Left ventricle myocardium superior (tissue), 1 donor: ENCODE results near the gene RPS6KA6. TPM values are rescaled to one million over a fixed set of nuclear protein-coding genes. Genes with fewer than 3 reads are reported as not detected.
"Not testable (repeated sequence)": the region's sequence is repeated elsewhere in the genome, so short reads cannot be mapped to it uniquely, and the experiment has no call there.

ENCODE experiments used
- ATAC-seq: fragments of 200-7000 bp; cut with Tn5 transposase; one replicate; pipeline ENCODE4 v1.9.1; 2020; ENCODE audit warnings: mild to moderate bottlenecking, moderate library complexity
- DNase-seq: peaks from one replicate; pipeline ENCODE4 v3.0.0-alpha.2; 2020
- intact Hi-C: fragments of 100-400 bp; cut with micrococcal nuclease; formaldehyde crosslinking; loops from one replicate; pipeline ENCODE4 v1.11.0; 2022
- total RNA-seq: library from RNA; stranded (reverse); fragmentation: NEBNext Ultra II Directional; extraction: Animal tissue kit (Norgen Biotek cat#: 25700); gene quantifications from one replicate; pipeline ENCODE4 v1.2.1, GENCODE V29; 2021
- donor health status: DM: no; HTN: yes; CAD: no; lungs with severe emphysema.

Gene RPS6KA6
- total RNA-seq, 1 donor from 2014 or later = 0.37 TPM

DNA sequence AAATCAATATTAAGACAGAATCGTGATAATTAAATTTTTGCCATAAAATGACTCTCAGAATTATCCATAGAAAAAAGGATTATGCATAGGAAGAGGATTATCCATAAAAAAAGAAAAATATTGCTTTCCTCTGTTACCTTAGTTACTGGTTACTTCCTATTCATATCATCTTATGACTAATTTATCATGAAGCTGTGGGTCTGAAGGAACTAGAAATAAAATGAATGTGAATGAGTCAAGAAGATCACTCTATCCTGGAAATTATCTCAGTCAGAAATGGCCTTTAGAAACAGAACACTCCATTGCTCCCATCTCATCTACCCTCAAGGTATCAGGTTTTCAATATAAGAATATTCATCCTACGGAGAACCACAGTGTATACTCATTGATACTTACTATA, 19.4 kb downstream of the RPS6KA6 start:
- intact Hi-C loops = no loop called here
- DNase-seq (no peak), ATAC-seq (no peak)

DNA sequence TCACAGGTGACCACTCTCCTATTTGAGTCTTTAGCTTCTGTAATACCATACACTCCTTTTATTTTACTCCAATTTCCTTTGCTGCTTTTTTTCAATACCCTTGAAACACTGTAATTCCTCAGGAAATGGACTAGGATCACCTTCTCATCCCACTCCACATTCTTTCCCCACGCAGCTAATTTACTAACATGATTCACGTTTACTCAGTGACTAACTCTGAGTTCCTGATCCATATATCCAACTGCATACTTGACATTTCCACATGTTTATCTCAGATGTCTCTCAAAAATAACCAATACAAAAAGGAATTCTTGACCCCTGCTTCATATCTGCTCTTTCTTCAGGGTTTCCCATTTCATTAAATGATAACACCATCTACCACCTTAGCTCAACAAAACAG, 19.9 kb downstream of the RPS6KA6 start:
- intact Hi-C loops = no loop called here
- ATAC-seq = no peak
- DNase-seq = no peak

GRCh38 chrX:84165711-84166110, 22.3 kb downstream of the RPS6KA6 start:
- intact Hi-C loops = no loop called here
- no peak for DNase-seq
- no peak for ATAC-seq

DNA sequence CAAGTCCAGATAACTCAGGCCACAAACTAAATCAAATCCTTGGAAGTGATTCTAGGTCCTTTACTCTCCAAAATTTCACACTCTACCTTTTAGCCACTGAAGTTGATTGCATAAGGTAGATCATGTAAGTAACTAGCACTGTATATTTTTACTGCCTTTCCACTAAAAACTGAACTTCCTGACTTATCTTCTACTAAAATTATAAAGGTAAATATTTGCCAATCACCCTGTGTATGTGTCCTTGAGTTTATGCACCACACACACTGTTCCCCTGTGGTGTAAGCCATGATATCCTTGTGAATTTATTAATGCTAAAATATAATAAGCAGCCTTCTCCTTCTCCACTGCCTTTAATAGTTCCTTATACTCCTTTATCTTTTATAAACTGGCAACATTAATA, 25.6 kb downstream of the RPS6KA6 start:
- no peak for ATAC-seq
- no peak for DNase-seq
- intact Hi-C loops = no loop called here

- DNase-seq = no peak
- intact Hi-C loops = no loop called here
- no peak for ATAC-seq
Measured at GRCh38 chrX:84161641-84162040, 26.4 kb downstream of the RPS6KA6 start.

GRCh38 chrX:84160736-84161135, 27.3 kb downstream of the RPS6KA6 start:
- DNase-seq = no peak
- ATAC-seq = no peak
- intact Hi-C loops = no loop called here

DNA sequence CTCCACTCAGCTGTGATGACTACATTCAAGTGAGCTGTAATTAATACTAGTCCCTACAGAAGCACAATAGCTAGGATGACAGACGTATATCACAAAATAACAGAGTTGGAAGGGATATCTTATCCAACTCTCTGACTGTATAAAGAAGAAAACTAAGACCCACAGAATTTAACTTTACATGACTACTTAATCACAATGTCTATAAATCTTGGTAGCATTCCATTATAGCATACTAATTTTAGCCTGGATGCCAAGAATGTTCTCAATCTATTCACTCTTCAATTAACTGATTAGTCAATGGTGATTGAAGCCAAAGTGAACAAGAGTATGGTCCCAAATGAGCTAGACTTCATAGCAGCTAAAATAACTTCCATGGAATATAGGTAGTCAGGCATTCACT, 31.2 kb downstream of the RPS6KA6 start:
- intact Hi-C loops = no loop called here
- ATAC-seq (no peak), DNase-seq (no peak)

DNA sequence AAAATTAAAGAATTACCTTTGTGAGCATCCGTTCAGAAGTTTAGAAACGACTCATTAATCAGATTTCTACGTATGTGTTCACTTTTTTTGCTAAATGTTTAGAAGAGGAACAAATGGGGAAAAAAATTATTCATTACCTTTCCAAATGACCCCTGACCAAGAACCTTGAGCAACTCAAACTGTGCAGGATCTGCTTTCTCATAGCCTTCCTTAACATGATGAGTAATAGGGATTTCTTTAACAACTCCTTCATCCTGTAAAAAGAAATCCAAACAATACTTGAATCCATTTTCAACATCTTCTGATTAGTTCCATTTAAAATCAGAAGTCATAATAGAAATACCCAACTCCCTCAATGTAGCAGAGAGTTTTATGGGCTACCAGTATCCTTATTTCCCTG, 32.1 kb downstream of the RPS6KA6 start:
- no peak for DNase-seq
- ATAC-seq = no peak
- intact Hi-C loops = no loop called here

DNA sequence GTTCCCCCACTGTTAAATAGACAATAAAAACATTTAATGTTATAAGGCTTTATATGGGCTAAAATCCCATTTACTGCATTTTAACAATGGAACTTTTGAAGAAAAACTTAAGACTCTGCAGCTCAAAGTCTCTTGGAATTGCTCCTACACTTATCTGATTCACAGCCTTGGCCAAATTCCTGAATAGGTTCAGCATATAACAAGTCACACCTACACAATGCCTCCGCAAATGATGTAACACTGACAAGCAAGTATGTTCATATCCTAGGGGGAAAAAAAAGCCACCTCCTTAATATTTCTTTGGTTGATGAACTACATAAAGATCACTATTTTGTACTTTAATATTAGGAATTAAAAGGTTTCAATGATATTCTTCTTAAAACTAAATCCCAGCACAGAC, 34.5 kb downstream of the RPS6KA6 start:
- ATAC-seq (no peak), DNase-seq (no peak)
- intact Hi-C loops = no loop called here

- ATAC-seq = no peak
- no peak for DNase-seq
- intact Hi-C loops = no loop called here
Measured at GRCh38 chrX:84144991-84145390, 43.0 kb downstream of the RPS6KA6 start.

GRCh38 chrX:84144281-84144680, 43.7 kb downstream of the RPS6KA6 start:
- intact Hi-C loops = no loop called here
- ATAC-seq (no peak), DNase-seq (no peak)

GRCh38 chrX:84133023-84133422, 55.0 kb downstream of the RPS6KA6 start:
- ATAC-seq (no peak), DNase-seq (no peak)
- intact Hi-C loops = no loop called here

- DNase-seq (no peak), ATAC-seq (no peak)
- intact Hi-C loops = no loop called here
Measured at GRCh38 chrX:84123585-84123984, 64.4 kb downstream of the RPS6KA6 start.

GRCh38 chrX:84118769-84119168, 69.2 kb downstream of the RPS6KA6 start:
- DNase-seq = no peak
- intact Hi-C loops = no loop called here
- no peak for ATAC-seq

DNA sequence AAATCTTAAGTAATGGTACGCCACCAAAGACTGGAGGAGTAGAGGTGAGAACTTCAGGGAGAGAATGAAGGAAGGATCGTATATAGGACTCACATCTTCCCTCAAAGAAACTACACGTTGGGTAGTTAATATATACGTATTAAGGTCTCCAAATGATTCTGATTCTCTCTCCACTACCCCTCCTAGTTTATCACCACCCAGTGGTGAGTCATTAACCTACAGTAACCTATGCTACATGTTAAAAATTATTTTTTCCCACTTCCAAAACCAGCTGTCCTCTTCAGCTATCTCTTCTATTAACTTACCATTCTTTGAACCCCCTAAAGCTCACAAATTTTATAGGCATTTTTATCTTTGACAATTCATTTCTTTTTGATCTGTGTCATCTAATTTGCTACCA, 69.7 kb downstream of the RPS6KA6 start:
- no peak for ATAC-seq
- intact Hi-C loops = no loop called here

DNA sequence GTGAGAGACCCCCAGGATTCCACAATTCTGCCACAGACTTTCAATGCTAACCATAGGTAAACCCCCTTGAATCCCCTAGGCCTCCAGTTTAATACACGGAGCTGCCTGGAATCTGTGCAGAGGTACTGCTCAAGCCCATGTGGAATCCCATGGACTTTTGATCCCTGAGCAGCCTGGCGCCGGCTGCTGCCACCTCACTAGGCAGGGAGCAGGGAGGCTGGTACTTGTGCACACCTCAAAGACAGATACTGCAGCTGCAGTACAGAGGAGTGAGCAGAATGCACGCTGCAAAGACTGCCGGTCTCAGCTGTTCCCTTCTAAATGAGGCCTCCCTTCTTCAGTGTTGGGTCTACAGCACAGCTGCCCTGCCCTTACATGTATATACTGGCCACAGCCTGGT, 79.4 kb downstream of the RPS6KA6 start:
- intact Hi-C loops = no loop called here
- ATAC-seq = no peak
- no peak for DNase-seq

More for the DNA sequence above, 69.7 kb downstream of the RPS6KA6 start:
- no peak for DNase-seq

- no peak for DNase-seq
- no peak for ATAC-seq
- intact Hi-C loops = no loop called here
Measured at GRCh38 chrX:84099120-84099519, 88.9 kb downstream of the RPS6KA6 start.

DNA sequence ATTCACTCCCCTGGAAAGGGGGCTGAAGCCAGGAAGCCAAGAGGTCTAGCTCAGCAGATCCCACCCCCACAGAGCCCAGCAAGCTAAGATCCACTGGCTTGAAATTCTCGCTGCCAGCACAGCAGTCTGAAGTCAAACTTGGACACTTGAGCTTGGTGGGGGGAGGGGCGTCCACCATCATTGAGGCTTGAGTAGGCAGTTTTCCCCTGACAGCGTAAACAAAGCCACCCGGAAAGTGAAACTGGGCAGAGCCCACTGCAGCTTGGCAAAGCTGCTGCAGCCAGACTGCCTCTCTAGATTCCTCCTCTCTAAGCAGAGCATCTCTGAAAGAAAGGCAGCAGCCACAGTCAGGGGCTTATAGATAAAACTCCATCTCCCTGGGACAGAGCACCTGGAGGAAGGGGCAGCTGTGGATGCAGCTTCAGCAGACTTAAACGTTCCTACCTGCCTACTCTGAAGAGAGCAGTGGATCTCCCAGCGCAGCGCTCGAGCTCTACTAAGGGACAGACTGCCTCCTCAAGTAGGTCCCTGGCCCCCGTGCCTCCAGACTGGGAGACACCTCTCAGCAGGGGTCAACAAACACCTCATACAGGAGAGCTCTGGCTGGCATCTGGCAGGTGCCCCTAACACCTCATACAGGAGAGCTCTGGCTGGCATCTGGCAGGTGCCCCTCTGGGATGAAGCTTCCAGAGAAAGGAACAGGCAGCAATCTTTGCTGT, 108.4 kb downstream of the RPS6KA6 start:
- intact Hi-C loops, ATAC-seq, DNase-seq: not testable (repeated sequence)

DNA sequence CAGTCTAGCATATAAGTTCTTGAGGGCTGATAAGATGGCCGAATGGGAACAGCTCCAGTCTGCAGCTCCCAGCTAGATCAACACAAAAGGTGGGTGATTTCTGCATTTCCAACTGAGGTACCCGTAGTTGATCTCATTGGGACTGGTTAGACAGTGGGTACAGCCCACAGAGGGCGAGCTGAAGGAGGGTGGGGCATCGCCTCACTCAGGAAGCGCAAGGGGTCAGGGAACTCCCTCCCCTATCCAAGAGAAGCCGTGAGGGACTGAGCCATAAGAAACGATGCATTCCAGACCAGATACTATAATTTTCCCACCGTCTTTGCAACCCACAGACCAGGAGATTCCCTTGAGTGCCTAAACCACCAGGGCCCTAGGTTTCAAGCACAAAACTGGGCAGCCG, 109.0 kb downstream of the RPS6KA6 start:
- intact Hi-C loops = no loop called here
- no peak for ATAC-seq
- DNase-seq = no peak

- intact Hi-C loops = no loop called here
Measured at GRCh38 chrX:84064814-84065213, 123.2 kb downstream of the RPS6KA6 start.

DNA sequence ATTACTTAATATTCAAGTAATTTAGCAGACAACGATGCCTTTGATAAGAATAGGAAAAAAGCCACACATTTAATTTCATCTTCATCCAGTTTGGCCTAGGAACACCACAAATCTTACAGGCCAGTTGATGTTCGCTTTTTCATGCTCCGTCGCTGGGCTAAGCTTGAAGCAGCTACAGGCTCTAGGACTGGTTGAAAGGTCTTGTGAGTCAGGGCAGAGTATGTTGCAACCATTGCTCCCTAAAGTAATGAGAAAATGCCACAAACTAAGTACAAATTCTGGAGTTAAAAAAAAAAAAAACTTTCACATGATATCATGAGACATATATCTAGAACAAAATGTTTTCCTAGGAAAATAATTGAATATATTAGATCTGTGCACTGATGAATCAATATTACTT, 123.8 kb downstream of the RPS6KA6 start:
- no peak for DNase-seq
- ATAC-seq = no peak
- intact Hi-C loops = no loop called here

More at GRCh38 chrX:84064814-84065213, 123.2 kb downstream of the RPS6KA6 start:
- no peak for DNase-seq
- ATAC-seq = no peak

- no peak for DNase-seq
- ATAC-seq = no peak
- intact Hi-C loops = no loop called here
Measured at GRCh38 chrX:84047339-84047738, 140.7 kb downstream of the RPS6KA6 start.
